Hepatocyte (in vitro differentiated cells): Measurements from ENCODE around the gene ANKS6. TPM values are rescaled to one million over a fixed set of nuclear protein-coding genes. Genes with fewer than 3 reads are reported as not detected.

Experiments used
- DNase-seq: peaks from one replicate; pipeline ENCODE4 v3.0.0-alpha.2; 2016; ENCODE audit warnings: low spot score
- H2AFZ ChIP-seq: fragments of 200-600 bp; sonication (generic); 2 replicates; pipeline ENCODE4 v1.6.0; 2016; ENCODE audit warnings: antibody characterized with exemption, mild to moderate bottlenecking
- H3K27ac ChIP-seq: fragments of 200-600 bp; sonication (generic); 2 replicates; pipeline ENCODE4 v1.5.1; 2016; ENCODE audit warnings: mild to moderate bottlenecking
- H3K27me3 ChIP-seq: fragments of 200-600 bp; sonication (generic); 2 replicates; pipeline ENCODE4 v1.6.1; 2016
- H3K36me3 ChIP-seq: fragments of 200-600 bp; sonication (generic); replicated peaks from 2 replicates; pipeline ENCODE4 v1.5.1; 2016; ENCODE audit warnings: low read depth; ENCODE audit not compliant: insufficient read depth
- H3K4me1 ChIP-seq: fragments of 200-600 bp; sonication (generic); 2 replicates; pipeline ENCODE4 v1.5.1; 2016; ENCODE audit warnings: mild to moderate bottlenecking, moderate library complexity; ENCODE audit not compliant: insufficient read depth
- H3K4me2 ChIP-seq: fragments of 200-600 bp; sonication (generic); 2 replicates; pipeline ENCODE4 v1.6.0; 2016
- H3K4me3 ChIP-seq: fragments of 200-600 bp; sonication (generic); 2 replicates; pipeline ENCODE4 v1.5.1; 2016; ENCODE audit warnings: mild to moderate bottlenecking
- H3K79me2 ChIP-seq: fragments of 200-600 bp; sonication (generic); 2 replicates; pipeline ENCODE4 v1.6.0; 2017; ENCODE audit warnings: mild to moderate bottlenecking
- H3K9me2 ChIP-seq: fragments of 200-600 bp; sonication (generic); replicated peaks from 2 replicates; pipeline ENCODE4 v1.6.0; 2017; ENCODE audit warnings: mild to moderate bottlenecking; ENCODE audit not compliant: insufficient read depth
- H3K9me3 ChIP-seq: fragments of 200-600 bp; sonication (generic); 2 replicates; pipeline ENCODE4 v1.5.1; 2016; ENCODE audit warnings: low read depth, mild to moderate bottlenecking
- H4K20me1 ChIP-seq: fragments of 200-600 bp; sonication (generic); 2 replicates; pipeline ENCODE4 v1.6.0; 2016; ENCODE audit warnings: mild to moderate bottlenecking; ENCODE audit not compliant: insufficient read depth, poor library complexity, severe bottlenecking
- CTCF ChIP-seq: fragments of 200-600 bp; sonication (generic); IDR thresholded peaks from 2 replicates; pipeline ENCODE4 v1.5.1; 2016; ENCODE audit warnings: antibody characterized with exemption, mild to moderate bottlenecking; ENCODE audit not compliant: poor library complexity
- EZH2 ChIP-seq: fragments of 200-600 bp; sonication (generic); IDR thresholded peaks from 2 replicates; pipeline ENCODE4 v1.6.1; 2016; ENCODE audit warnings: antibody characterized with exemption, mild to moderate bottlenecking, borderline replicate concordance
- EZH2phosphoT487 ChIP-seq: fragments of 200-600 bp; sonication (generic); IDR thresholded peaks from one replicate; pipeline ENCODE4 v1.6.1; 2018; ENCODE audit warnings: antibody characterized with exemption, mild to moderate bottlenecking, low read depth, moderate library complexity; ENCODE audit not compliant: unreplicated experiment, severe bottlenecking
- WGBS: methylation state at CpG from one replicate; pipeline ENCODE4 v1.1.6; 2016; ENCODE audit warnings: low lambda C conversion rate; ENCODE audit errors: missing lambda C conversion rate; 5-methylcytosine and 5-hydroxymethylcytosine counted together
- polyA plus RNA-seq: library from polyadenylated mRNA; unstranded; fragments of >200 nt; fragmentation: Nextera tagmentation; extraction: Ambion mirVana; gene quantifications from 2 replicates; pipeline ENCODE4 v1.2.1, GENCODE V29; 2016
- total RNA-seq: library from RNA; depleted of rRNA; stranded (reverse); fragments of >200 nt; gene quantifications from 2 replicates; pipeline ENCODE4 v1.2.3, GENCODE V29; 2014

ANKS6 gene
- total and polyA plus RNA-seq, 2 experiments from 2014 or later = 21.3 to 22.9 TPM

DNA sequence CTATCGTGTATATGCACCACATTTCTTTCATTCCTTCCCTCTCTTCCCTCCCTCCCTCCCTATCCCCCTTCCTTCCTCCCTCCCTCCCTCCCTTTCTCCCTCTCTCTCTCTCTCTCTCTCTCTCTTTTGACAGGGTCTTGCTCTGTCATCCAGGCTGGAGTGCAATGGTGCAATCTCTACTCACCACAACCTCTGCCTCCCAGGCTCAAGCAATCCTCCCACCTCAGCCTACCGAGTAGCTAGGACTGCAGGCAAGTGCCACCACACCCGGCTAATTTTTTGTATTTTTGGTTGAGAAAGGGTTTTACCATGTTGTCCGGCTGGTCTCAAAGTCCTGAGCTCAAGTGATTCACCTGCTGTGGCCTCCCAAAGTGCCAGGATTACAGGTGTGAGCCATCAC lies 1.1 kb upstream of the ANKS6 start:
- Histone ChIP-seq H3K27ac (no peak overlapping the region), H4K20me1 (no peaks in the 10 kb centered on the region), H3K27me3 (no peaks in the 10 kb centered on the region), H3K9me3 (peaks cover 5% of the 10 kb centered on the region), H3K4me2 (no peak overlapping the region), H2AFZ (no peak overlapping the region), H3K36me3 (no peaks in the 10 kb centered on the region), H3K79me2 (peaks cover 30% of the 10 kb centered on the region), H3K4me3 (no peak overlapping the region), H3K9me2 (no peaks in the 10 kb centered on the region), H3K4me1 (peaks cover 6% of the 10 kb centered on the region)
- WGBS = 98% methylated on average over 4 of the region's 4 CpGs
- no peak for DNase-seq
- TF ChIP-seq CTCF = no peak
- TF ChIP-seq EZH2phosphoT487 = no peak
- TF ChIP-seq EZH2 = no peak

DNA sequence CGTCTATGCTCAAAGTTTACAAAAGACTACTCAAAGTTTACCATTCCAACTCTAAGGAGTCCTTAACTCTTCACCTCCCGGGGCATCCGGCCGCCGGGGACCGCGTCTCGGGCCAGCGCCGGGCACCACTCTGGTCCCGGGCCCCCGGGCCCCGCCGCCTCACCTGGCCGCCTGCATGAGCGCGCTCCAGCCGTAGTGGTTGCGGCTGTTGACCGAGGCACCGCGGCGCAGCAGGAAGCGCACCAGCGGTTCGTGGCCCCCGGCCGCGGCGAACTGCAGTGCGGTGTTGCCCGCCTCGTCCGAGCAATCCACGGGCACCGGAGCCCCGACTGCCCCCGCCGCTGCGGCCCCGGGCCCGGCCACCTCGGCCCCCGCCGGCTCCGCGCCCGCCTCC lies 388 bp downstream of the ANKS6 start:
- Histone ChIP-seq H3K4me3 (peak overlapping the region; percentile 85), H3K4me2 (peak overlapping the region; percentile 79), H3K79me2 (peaks cover 39% of the 10 kb centered on the region), H3K36me3 (no peaks in the 10 kb centered on the region), H3K27me3 (no peaks in the 10 kb centered on the region), H2AFZ (peak overlapping the region; percentile 71), H3K27ac (peak overlapping the region; percentile 71), H4K20me1 (no peaks in the 10 kb centered on the region), H3K9me3 (peaks cover 5% of the 10 kb centered on the region), H3K9me2 (no peaks in the 10 kb centered on the region), H3K4me1 (peaks cover 14% of the 10 kb centered on the region)
- WGBS = 1% methylated on average over 28 of the region's 48 CpGs
- peak; percentile 54 for DNase-seq
- TF ChIP-seq CTCF = no peak
- no peak for TF ChIP-seq EZH2phosphoT487
- TF ChIP-seq EZH2 = no peak

DNA sequence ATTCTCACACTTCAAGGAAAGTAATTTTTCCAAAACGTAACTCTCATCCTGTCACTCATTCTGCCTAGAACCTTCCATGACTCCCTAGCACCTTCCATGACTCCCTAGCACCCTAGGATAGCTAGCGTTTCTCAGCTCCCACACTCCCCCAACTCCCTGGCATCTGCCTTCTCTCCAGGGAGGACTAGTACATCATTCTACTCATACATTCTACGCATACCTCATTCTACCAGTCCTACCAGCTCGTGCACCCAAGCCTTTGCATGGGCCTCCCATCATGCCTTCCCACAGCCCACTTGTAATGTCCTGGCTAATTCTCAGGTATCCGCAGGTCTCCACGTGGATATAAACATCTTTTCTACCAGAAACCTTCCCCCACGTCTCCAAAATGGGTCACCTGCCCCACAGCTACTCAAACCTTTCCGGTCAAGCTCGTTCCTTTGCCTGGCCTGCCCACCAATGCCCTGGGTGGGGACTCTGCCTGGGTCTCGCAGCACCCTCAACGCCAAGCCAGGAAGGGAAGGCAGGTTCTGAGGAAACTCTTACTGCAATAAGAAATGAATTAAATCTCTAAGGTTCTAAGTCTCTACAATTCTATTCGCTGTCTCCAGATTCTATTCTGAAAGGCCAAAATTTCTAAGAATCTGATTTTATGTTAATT lies 930 bp downstream of the ANKS6 start:
- Histone ChIP-seq H3K9me3 (peaks cover 5% of the 10 kb centered on the region), H3K36me3 (no peaks in the 10 kb centered on the region), H3K4me2 (peak overlapping the region; percentile 79), H2AFZ (peak overlapping the region; percentile 71), H3K79me2 (peaks cover 44% of the 10 kb centered on the region), H3K4me3 (peak overlapping the region; percentile 85), H4K20me1 (no peaks in the 10 kb centered on the region), H3K9me2 (no peaks in the 10 kb centered on the region), H3K27me3 (no peaks in the 10 kb centered on the region), H3K27ac (peak overlapping the region; percentile 71), H3K4me1 (peaks cover 14% of the 10 kb centered on the region)
- WGBS = 42% methylated on average over 12 of the region's 12 CpGs
- TF ChIP-seq CTCF = no peak
- TF ChIP-seq EZH2phosphoT487 = no peak
- TF ChIP-seq EZH2 = no peak
- peak; percentile 4 for DNase-seq

- TF ChIP-seq EZH2phosphoT487 = no peak
- no peak for TF ChIP-seq EZH2
- TF ChIP-seq CTCF = no peak
- no peaks in the 10 kb centered on the region for H4K20me1 ChIP-seq
- no peaks in the 10 kb centered on the region for H3K36me3 ChIP-seq
- H3K4me2 ChIP-seq = peak overlapping the region; percentile 79
- no peak overlapping the region for H2AFZ ChIP-seq
- WGBS = 86% methylated on average over 3 of the region's 3 CpGs
- no peak overlapping the region for H3K4me3 ChIP-seq
- H3K27ac ChIP-seq = no peak overlapping the region
- H3K9me3 ChIP-seq = peaks cover 5% of the 10 kb centered on the region
- H3K79me2 ChIP-seq = peaks cover 46% of the 10 kb centered on the region
- no peaks in the 10 kb centered on the region for H3K27me3 ChIP-seq
- peak; percentile 2 for DNase-seq
- peaks cover 14% of the 10 kb centered on the region for H3K4me1 ChIP-seq
- H3K9me2 ChIP-seq = no peaks in the 10 kb centered on the region
Observed at GRCh38 chr9:98794802-98795201, 1.6 kb downstream of the ANKS6 start.
